Eye (tissue), 1 donor: ENCODE measurements around the gene NEB.

Experiments
- DNase-seq: peaks from one replicate; pipeline ENCODE4 v3.0.0-alpha.2; 2015

Gene NEB

DNA sequence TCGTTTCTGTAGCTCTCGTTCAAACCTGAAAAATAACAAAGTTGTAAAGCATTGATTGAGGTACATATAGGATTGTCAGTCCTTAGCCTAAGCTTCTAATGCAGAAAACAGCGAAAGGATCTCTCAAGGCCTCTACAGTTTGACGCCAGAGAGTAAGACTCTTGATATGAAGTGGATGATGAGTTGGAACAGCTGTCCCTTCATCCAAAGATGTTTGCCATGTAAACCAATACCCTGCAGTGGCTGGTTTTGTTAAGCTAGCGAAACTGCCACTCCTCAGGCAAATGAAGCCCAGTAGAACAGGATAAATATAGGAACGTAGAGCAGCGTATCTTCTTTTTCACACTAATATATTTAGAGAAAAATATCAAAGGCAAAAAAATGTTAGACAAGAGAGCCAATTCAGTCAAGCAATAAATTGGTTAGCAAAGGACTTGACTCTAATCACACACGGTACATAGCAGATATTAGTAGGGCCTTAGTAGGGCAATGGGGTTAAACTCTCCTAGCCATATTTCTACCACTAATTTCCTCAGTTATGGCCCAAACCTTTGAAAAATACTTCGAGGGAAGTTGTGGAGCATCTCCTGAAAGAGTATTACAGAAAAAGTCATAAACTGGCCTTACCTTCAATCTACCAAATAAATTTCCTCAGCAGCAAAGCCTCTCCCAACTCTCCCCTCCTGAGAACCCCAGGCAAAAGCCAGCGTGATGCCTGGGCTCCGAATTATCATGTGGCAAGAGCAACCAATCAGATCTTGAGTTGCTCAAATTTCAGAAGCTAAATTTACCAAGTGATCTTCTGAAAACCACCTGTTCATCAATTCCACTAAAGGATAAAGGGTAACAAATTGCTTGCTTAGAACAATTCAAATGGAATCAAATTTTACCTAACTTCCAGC, at the start of gene NEB:
TSS of gene NEB (minus strand) at position 706 of the 902 bp plus-strand sequence. CDS start 1,320 bp downstream, outside the sequence.
- peak; percentile 15 for DNase-seq

DNA sequence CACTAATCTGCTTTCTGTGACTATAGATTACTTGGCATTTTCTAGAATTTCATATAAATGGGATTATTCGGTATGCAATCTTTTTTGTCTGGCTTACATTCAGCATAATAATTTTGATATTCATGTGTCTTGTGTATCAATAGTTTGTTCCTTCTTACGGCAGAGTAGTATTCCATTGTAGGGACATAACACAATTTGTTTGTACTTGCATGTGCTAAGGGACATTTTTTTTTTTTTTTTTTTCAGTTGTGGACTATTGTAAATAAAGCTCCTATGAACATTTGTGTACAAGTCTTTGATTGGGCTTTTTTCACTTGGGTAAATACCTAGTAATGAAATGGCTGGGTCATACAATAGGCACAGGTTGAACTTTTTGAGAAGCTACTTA, 48.9 kb upstream of the NEB start:
- no peak for DNase-seq

- DNase-seq = no peak
These were observed 48.3 kb upstream of the NEB start for GRCh38 chr2:151782378-151783132.

DNA sequence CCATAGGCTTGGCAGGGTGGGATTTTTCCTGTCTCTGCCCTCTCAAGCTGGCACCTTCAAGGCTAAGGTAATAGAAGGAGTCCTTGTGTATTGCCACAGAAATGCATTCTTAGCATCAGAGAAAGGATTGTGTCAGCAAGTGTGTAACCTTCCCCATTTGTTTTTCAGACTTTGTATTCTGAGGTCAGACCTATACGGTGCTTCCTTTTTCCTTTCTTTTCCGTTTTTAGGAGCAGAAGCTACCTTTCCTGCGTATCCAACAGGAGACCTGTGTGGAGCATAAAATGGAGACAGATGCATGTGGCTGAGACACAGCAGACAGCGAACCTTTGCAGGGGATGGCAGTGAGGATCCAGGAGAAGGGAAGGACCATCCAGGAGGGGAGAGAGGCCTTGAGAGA, 47.4 kb upstream of the NEB start:
- no peak for DNase-seq

- no peak for DNase-seq
These were observed 46.7 kb upstream of the NEB start for GRCh38 chr2:151780938-151781337.

DNA sequence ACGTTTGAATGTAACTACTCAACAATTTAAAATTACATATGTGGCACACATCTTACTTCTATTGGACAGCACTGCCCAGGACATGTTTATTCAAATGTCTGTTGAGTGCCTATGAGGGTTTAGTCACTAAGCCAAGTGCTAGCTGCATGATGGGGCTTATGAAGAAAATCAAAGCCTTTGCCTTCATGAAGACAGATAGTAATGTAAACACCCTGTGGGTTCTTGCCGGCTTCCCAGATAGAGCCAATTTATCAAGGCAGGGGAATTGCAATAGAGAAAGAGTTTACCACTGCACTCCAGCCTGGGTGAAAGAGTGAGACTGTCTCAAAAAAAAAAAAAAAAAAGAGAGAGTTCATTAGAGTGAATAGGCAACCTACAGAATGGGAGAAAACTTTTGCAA, 43.7 kb upstream of the NEB start:
- DNase-seq = no peak

DNA sequence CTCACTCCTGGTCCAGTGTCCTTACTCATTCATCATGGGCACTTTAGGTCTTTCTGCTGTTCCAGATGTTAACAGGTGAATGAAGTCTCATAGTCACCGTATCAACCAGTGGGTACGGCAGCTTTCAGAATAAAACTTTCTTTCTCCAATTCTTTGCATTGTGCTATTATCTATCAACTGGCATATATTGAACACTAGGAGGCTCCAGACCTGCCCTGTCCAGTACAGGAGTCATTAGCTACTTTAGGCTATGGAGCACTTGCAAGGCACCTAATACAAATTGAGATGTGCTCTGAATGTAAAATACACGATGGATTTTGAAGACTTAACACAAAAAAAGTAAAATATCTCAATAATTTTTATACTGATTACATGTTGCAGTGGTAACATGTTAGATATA, 43.2 kb upstream of the NEB start:
- no peak for DNase-seq

- DNase-seq = no peak
These were observed 42.1 kb upstream of the NEB start for GRCh38 chr2:151776367-151776766.

DNA sequence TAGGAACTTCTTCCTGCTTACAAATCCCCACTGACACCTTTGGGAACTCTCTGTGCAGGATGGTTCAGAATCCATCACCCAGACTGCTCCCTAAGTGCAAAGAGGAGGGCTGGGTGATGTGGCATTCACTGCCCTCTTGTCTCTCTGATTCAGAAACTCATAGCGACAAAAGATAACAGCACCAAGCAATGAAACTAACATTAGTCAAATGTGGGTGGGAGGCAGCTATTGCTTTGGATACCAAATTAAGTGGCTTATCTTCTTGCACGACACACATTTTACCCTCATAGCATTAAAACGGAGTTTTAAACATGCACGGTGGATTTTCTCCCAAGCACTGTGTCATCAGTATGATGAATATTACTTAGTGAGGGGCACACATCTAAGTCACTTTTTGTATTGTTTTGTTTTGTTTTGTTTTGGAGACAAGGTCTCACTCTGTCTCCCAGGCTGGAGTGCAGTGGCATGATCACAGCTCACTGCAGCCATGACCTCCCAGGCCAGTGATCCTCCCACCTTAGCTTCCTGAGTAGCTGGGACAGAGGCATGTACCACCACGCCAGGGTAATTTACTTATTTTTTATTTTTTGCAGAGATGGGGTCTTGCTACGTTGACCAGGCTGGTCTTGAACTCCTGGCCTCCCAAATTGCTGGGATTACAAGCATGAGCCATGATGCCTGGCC, 40.9 kb upstream of the NEB start:
- no peak for DNase-seq

DNA sequence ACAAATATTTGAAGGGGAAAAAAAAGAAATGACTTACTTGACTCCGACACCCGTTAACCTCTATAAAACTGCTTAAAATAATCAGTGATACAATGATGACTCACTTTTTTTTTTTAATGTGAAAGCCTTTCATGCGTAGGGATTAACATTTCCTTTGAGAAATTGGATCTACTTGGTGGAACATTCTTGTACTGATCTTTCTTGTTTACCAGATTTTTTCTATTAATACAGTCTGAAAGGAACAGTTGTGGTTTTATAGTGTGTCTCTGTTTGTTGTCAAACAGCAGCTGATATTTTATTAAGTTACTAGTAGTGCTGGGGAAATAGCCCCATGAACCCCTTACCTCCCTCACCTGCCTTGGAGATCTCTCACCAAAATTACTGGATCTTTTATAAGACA, 40.2 kb upstream of the NEB start:
- no peak for DNase-seq

GRCh38 chr2:151771599-151772358, 37.5 kb upstream of the NEB start:
- no peak for DNase-seq

DNA sequence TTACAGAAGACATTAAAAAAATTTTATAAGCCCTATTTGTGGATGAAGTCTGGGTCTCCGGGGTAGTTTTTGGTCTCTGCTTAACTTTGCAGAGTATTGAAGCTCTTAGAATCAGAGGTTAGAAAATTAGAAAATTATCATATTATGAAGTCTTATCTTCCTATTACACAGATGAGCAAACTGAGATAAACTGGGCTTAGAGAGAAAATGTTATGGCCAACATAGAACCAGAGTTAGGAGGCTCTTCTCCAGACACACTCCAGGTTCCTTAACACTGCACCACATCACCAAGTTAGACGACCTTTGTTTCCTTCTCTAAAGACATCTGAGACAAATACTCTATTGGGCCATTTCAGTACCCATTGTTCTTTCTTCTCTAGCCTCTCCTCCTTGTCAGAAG, 36.7 kb upstream of the NEB start:
- DNase-seq = no peak

DNA sequence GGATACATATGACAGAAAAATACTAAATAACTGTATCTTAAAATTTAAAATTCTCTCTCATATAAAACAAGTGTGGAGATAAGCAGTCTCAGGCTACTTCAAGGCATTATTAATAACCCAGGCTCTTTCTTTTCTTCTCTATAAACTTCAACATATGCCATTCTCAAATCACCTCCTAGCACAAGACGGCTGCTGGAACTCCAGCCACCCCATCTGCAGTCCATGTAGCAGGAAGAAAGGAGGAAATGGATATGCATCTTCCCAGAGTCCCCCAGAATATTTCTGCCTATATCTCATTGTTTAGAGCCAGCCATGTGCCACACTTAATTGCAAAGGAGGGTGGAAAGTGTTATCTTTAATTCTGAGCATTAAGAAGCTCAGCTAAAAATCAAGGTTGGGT, 35.3 kb upstream of the NEB start:
- no peak for DNase-seq

DNA sequence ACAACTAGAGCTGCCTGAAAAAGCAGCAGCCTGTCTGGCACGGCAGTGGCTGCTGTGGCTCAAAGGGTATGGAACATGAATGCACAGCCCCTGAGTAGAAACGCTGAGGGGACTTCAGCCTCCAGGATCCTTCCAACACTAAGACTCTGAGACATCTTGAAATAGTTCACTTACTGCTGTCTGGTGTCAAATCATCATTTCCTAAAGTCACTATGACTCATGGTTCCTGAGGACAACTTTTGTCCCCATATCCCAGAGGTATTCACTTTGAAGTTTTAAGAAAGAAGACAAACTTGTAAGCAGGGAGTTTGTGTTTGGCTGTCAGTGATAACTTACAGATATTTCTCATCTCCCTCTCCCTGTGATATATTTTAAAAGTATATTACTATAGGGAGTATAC, 33.3 kb upstream of the NEB start:
- no peak for DNase-seq

- no peak for DNase-seq
These were observed 32.3 kb upstream of the NEB start for GRCh38 chr2:151766437-151767153.

GRCh38 chr2:151765760-151766410, 31.6 kb upstream of the NEB start:
- DNase-seq = no peak

- DNase-seq = no peak
These were observed 28.4 kb upstream of the NEB start for GRCh38 chr2:151762694-151763093.

GRCh38 chr2:151761687-151762086, 27.4 kb upstream of the NEB start:
- no peak for DNase-seq

DNA sequence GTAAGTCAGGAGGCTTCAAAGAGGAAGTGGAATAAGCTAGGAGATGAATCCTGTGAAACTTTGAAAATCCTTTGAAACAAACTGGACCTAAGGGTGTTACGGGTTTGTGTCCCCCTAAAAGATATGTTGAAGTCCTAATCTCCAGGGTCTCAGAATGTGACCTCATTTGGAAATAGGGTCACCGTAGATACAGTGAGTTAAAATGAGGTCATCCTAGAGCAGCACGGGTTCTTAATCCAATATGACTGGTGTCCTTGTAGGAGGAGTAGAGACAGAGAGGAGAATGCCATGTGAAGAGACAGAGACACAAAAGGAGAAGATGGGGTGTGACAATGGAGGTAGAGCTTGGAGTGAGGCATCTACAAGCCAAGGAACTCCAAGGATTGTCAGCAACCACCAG, 26.9 kb upstream of the NEB start:
- DNase-seq = no peak

GRCh38 chr2:151760139-151760650, 25.9 kb upstream of the NEB start:
- DNase-seq = peak; percentile 65

- DNase-seq = no peak
These were observed 24.5 kb upstream of the NEB start for GRCh38 chr2:151758744-151759143.
